HCT116 (cell line): ENCODE results near the gene CCDC24. TPM values are rescaled to one million over a fixed set of nuclear protein-coding genes. Genes with fewer than 3 reads are reported as not detected.
A peak's percentile ranks its signal among the peaks of the same experiment; 100 is the strongest.

Source experiments
- ATAC-seq: fragments of 200-7000 bp; cut with Tn5 transposase; 2 replicates; pipeline ENCODE4 v1.9.1; 2020; ENCODE audit warnings: mild to moderate bottlenecking, moderate library complexity
- BruUV-seq: library from RNA; stranded (reverse); fragments of 400-500 nt; replicated peaks from 2 replicates; lab custom pipeline; 2021; lab: Mats Ljungman, UMichigan
- CTCF ChIA-PET: fragments of 300-600 bp; sonication (Branson Sonifier 250); formaldehyde crosslinking; loops from one replicate; lab custom pipeline; 2021; ENCODE audit warnings: antibody characterized with exemption; lab: Charles Lee
- POLR2A ChIA-PET: fragments of 300-600, 350-600 bp; sonication (Branson Sonifier 250); formaldehyde crosslinking; loops from one replicate; lab custom pipeline; 2021; ENCODE audit warnings: antibody characterized with exemption; lab: Charles Lee
- RAD21 ChIA-PET, 2 experiments: fragments of 300-600 bp; sonication (Branson Sonifier 250); formaldehyde crosslinking; loops; one replicate each; lab custom pipeline; 2023; ENCODE audit warnings: low total read pairs in 2 of 2; ENCODE audit not compliant: uncharacterized antibody in 2 of 2, unreplicated experiment in 2 of 2, low non-redundant PET in 1 of 2; lab: Charles Lee
- DNase-seq: peaks from one replicate; pipeline ENCODE4 v3.0.0-alpha.2; 2010; ENCODE audit warnings: low read depth, low spot score
- H2AFZ ChIP-seq: fragments of 200-600 bp; shearing (Covaris generic), sonication (generic); 2 replicates; pipeline ENCODE4 v1.6.1; 2017; ENCODE audit warnings: low read depth, mixed run types, mixed read lengths, antibody characterized with exemption, low read length; ENCODE audit not compliant: poor library complexity, severe bottlenecking
- H3K27ac ChIP-seq: 2 replicates; pipeline ENCODE4 v1.5.1; 2012; ENCODE audit warnings: low read depth, low read length
- H3K27me3 ChIP-seq: fragments of 200-600 bp; sonication (generic); 2 replicates; pipeline ENCODE4 v1.6.1; 2016; ENCODE audit warnings: mixed run types, low read length, mixed read lengths; ENCODE audit not compliant: insufficient read depth
- H3K36me3 ChIP-seq, 2 experiments: fragments of 200-500 bp in 1 of 2; fragments of 200-600 bp in 1 of 2; sonication (Bioruptor generic) in 1 of 2; sonication (generic) in 1 of 2; 2 replicates each; pipeline versions ENCODE4 v1.5.1 to v1.6.1; 2014 to 2016; ENCODE audit warnings: low read length in 2 of 2, inconsistent platforms in 1 of 2, mixed read lengths in 1 of 2, mixed run types in 1 of 2; ENCODE audit not compliant: insufficient read depth in 2 of 2, control insufficient read depth in 1 of 2
- H3K4me1 ChIP-seq, 2 experiments: fragments of 200-600 bp in 1 of 2; sonication (generic) in 1 of 2; 2 replicates each; pipeline versions ENCODE4 v1.5.1 to v1.6.1; 2012 to 2017; ENCODE audit warnings: low read length in 2 of 2, inconsistent platforms in 1 of 2, mild to moderate bottlenecking in 1 of 2, mixed read lengths in 1 of 2, mixed run types in 1 of 2, moderate library complexity in 1 of 2; ENCODE audit not compliant: insufficient read depth in 2 of 2, control insufficient read depth in 1 of 2
- H3K4me2 ChIP-seq: fragments of 200-600 bp; sonication (generic); 2 replicates; pipeline ENCODE4 v1.6.1; 2017; ENCODE audit warnings: mixed run types, low read length, mixed read lengths
- H3K4me3 ChIP-seq, 2 experiments: fragments of 200-600 bp in 1 of 2; sonication (generic) in 1 of 2; replicated peaks in 1 of 2; 2 replicates each; pipeline ENCODE4 v1.5.1; 2011 to 2016; ENCODE audit warnings: low read length in 2 of 2, control low read depth in 1 of 2, low read depth in 1 of 2, mild to moderate bottlenecking in 1 of 2, mixed read lengths in 1 of 2, mixed run types in 1 of 2
- H3K79me2 ChIP-seq: fragments of 200-600 bp; sonication (generic); 2 replicates; pipeline ENCODE4 v1.6.1; 2017; ENCODE audit warnings: mild to moderate bottlenecking, mixed run types, low read length, moderate library complexity, mixed read lengths; ENCODE audit not compliant: insufficient read depth
- H3K9ac ChIP-seq: fragments of 200-600 bp; sonication (generic); 2 replicates; pipeline ENCODE4 v1.6.1; 2016; ENCODE audit warnings: low read length, mixed read lengths
- H3K9me2 ChIP-seq: fragments of 200-600 bp; sonication (generic), shearing (Covaris generic); 2 replicates; pipeline ENCODE4 v1.6.1; 2017; ENCODE audit warnings: mixed run types, mild to moderate bottlenecking, moderate library complexity; ENCODE audit not compliant: insufficient read depth
- H3K9me3 ChIP-seq, 2 experiments: fragments of 200-500 bp in 1 of 2; fragments of 200-600 bp in 1 of 2; sonication (Bioruptor generic) in 1 of 2; sonication (generic) in 1 of 2; 2 replicates each; pipeline ENCODE4 v1.6.1; 2014 to 2017; ENCODE audit warnings: low read length in 2 of 2, mixed read lengths in 2 of 2, inconsistent platforms in 1 of 2, low read depth in 1 of 2, mild to moderate bottlenecking in 1 of 2, mixed run types in 1 of 2, moderate library complexity in 1 of 2; ENCODE audit not compliant: control insufficient read depth in 1 of 2, insufficient read depth in 1 of 2
- H4K20me1 ChIP-seq: fragments of 200-600 bp; sonication (generic), shearing (Covaris generic); 2 replicates; pipeline ENCODE4 v1.6.1; 2017; ENCODE audit warnings: mixed run types, mild to moderate bottlenecking, moderate library complexity; ENCODE audit not compliant: insufficient read depth
- POLR2AphosphoS5 ChIP-seq: IDR thresholded peaks from 2 replicates; pipeline ENCODE4 v1.6.1; 2011; ENCODE audit warnings: mild to moderate bottlenecking, low read depth, low read length, moderate library complexity
- RAD21 ChIP-seq: IDR thresholded peaks from 2 replicates; pipeline ENCODE4 v1.6.1; 2012; ENCODE audit warnings: low read depth, mild to moderate bottlenecking
- YY1 ChIP-seq: IDR thresholded peaks from 2 replicates; pipeline ENCODE4 v1.6.1; 2011; ENCODE audit warnings: low read length, low read depth, moderate library complexity, mild to moderate bottlenecking; ENCODE audit not compliant: insufficient replicate concordance; ENCODE audit errors: extremely low read depth
- intact Hi-C: fragments of 100-400 bp; cut with micrococcal nuclease; formaldehyde crosslinking; loops from 2 replicates; pipeline ENCODE4 v1.10.0; 2022
- total RNA-seq: library from RNA; stranded (reverse); gene quantifications from one replicate; pipeline ENCODE4 v1.2.1, GENCODE V29; 2021; ENCODE audit not compliant: unreplicated experiment
- TF ChIP-seq, protein P1 (sequence below), 3 experiments: fragments of 200-600 bp in 1 of 3; sonication (generic) in 1 of 3; IDR thresholded peaks in 2 of 3; conservative IDR thresholded peaks in 1 of 3; 2 replicates each; pipeline ENCODE4 v1.5.1; 2012 to 2017; ENCODE audit warnings: low read depth in 2 of 3, low read length in 2 of 3, antibody characterized with exemption in 1 of 3, borderline replicate concordance in 1 of 3, control low read depth in 1 of 3, mild to moderate bottlenecking in 1 of 3, mixed read lengths in 1 of 3, mixed run types in 1 of 3, moderate library complexity in 1 of 3; ENCODE audit not compliant: insufficient read depth in 1 of 3

CCDC24 gene
- total RNA-seq, 1 experiment from 2014 or later, result 23.3 TPM

DNA sequence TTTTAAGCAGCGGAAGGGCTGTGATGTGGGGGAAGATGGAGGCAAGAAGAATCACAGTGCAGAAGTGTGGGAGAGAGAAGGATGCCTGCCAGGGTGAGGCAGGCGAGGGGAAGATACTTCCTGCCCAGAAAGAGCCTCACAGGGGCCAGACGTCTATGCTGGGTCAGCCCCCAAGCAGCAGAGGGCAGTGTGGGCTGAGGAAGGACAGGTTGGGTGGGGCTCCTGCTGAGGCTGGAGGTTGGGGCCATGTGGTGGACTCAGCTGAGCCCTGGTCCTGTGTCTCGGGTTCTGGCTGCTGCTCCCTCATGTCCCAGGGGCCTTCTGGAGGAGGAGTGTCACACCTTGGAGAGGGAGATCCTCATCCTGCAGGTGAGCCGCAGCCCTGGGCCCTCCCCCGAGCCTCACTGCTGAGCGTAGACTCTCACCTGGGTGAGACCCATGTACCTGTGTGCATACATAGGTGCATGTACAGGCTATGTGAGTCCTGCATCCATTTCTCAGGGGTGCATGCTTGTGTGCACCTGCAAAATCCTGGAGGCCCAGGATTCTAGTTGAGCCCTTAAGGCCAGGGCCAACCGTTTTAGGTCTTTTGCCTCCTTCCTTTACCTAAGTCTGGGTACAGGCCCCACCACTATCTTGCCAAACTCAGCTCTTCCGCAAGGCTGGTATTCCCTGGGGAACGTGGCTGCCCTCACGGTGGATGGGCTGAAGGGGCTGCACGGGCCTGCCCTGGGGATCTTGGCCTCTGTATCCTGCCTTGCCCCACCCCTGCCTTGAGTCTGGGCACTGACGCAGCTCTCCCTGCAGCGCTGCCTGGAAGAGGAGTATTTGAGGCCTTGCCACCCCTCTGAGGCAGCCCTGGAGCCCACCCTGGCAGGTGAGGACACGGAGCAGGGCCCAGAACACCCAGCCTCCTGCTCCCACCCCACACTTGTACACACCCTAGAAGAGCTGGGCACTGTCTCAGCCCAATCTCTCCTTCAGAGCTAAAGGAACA, 3.7 kb downstream of the CCDC24 start:
- no peaks in the 10 kb centered on the region for H3K27me3 ChIP-seq
- no peaks in the 10 kb centered on the region for H3K9me3 ChIP-seq
- no peak overlapping the region for H3K9ac ChIP-seq
- no TSS peak for BruUV-seq
- ChIA-PET POLR2A (no interaction called here), CTCF (interaction anchor here (1.4 to 1.9 kb wide), 2 partner anchors 10 to 41 kb away, joined by 7 read pairs; no protein-coding TSS in a partner anchor)
- no peaks in the 10 kb centered on the region for H3K36me3 ChIP-seq
- TF ChIP-seq YY1 (no peak), RAD21 (peak; percentile 64), POLR2AphosphoS5 (0 out of 2 replicates have a peak, but pooled peaks have one; percentile 24)
- TF ChIP-seq, protein P1, sequence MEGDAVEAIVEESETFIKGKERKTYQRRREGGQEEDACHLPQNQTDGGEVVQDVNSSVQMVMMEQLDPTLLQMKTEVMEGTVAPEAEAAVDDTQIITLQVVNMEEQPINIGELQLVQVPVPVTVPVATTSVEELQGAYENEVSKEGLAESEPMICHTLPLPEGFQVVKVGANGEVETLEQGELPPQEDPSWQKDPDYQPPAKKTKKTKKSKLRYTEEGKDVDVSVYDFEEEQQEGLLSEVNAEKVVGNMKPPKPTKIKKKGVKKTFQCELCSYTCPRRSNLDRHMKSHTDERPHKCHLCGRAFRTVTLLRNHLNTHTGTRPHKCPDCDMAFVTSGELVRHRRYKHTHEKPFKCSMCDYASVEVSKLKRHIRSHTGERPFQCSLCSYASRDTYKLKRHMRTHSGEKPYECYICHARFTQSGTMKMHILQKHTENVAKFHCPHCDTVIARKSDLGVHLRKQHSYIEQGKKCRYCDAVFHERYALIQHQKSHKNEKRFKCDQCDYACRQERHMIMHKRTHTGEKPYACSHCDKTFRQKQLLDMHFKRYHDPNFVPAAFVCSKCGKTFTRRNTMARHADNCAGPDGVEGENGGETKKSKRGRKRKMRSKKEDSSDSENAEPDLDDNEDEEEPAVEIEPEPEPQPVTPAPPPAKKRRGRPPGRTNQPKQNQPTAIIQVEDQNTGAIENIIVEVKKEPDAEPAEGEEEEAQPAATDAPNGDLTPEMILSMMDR (IDR thresholded peaks at IDR 0.05 in 2 of 3, conservative IDR thresholded peaks at IDR 0.05 in 1 of 3; ENCODE audit: borderline replicate concordance in 1 of 3, insufficient read depth in 1 of 3, low read depth in 2 of 3, low read length in 2 of 3), result peak; percentile 54 to 64 (median 57)
- TF ChIP-seq, all 23 proteins: peak for 3
- Histone ChIP-seq H3K27ac (peak overlapping the region; percentile 8; the same call in 1 of the 2 replicates), H4K20me1 (no peaks in the 10 kb centered on the region), H3K4me3 (no peak overlapping the region), H3K4me1 (peaks cover 10 to 39% of the 10 kb centered on the region in 2 experiments), H3K4me2 (peak overlapping the region; percentile 46), H3K9me2 (no peaks in the 10 kb centered on the region), H3K79me2 (no peaks in the 10 kb centered on the region), H2AFZ (no peak overlapping the region)
- ATAC-seq, result peak; percentile 57
- no peak for DNase-seq
- RAD21 ChIA-PET, result interaction anchor here (0.9 to 1.0 kb wide), 2 partner anchors 53 to 232 kb away, joined by 3 read pairs; no protein-coding TSS in a partner anchor
- intact Hi-C loops, result loop anchor here (1.0 to 2.0 kb wide), 2 partner anchors 41 to 52 kb away; no protein-coding TSS in a partner anchor
